Endothelial cell (in vitro differentiated cells): ENCODE data around the gene NDUFA3. TPM values are rescaled to one million over a fixed set of nuclear protein-coding genes. Genes with fewer than 3 reads are reported as not detected.

Source experiments
- DNase-seq: peaks from one replicate; pipeline ENCODE4 v3.0.0; 2021; ENCODE audit warnings: low spot score
- H3K27ac Mint-ChIP-seq: one replicate; pipeline ENCODE4 v1.8.0; 2021; ENCODE audit warnings: mixed read lengths, inconsistent platforms; ENCODE audit not compliant: unreplicated experiment
- H3K27me3 Mint-ChIP-seq: one replicate; pipeline ENCODE4 v1.8.0; 2021; ENCODE audit warnings: mild to moderate bottlenecking, moderate library complexity, mixed read lengths, inconsistent platforms; ENCODE audit not compliant: unreplicated experiment
- H3K36me3 Mint-ChIP-seq: one replicate; pipeline ENCODE4 v1.8.0; 2021; ENCODE audit warnings: mild to moderate bottlenecking, low read depth, mixed read lengths, inconsistent platforms; ENCODE audit not compliant: unreplicated experiment
- H3K4me1 Mint-ChIP-seq: one replicate; pipeline ENCODE4 v1.8.0; 2021; ENCODE audit warnings: mild to moderate bottlenecking, mixed read lengths, inconsistent platforms; ENCODE audit not compliant: unreplicated experiment
- H3K4me3 Mint-ChIP-seq: one replicate; pipeline ENCODE4 v1.8.0; 2021; ENCODE audit warnings: mild to moderate bottlenecking, mixed read lengths, inconsistent platforms; ENCODE audit not compliant: unreplicated experiment
- H3K9me3 Mint-ChIP-seq: one replicate; pipeline ENCODE4 v1.8.0; 2021; ENCODE audit warnings: mixed read lengths, inconsistent platforms; ENCODE audit not compliant: unreplicated experiment
- total RNA-seq: library from RNA; stranded (reverse); fragmentation: NEBNext Ultra II Directional; extraction: Animal tissue kit (Norgen Biotek cat#: 25700); gene quantifications from one replicate; pipeline ENCODE4 v1.2.1, GENCODE V29; 2021; ENCODE audit not compliant: unreplicated experiment
- TF ChIP-seq, protein P1 (sequence below): fragments of 200-600 bp; sonication (generic); IDR thresholded peaks from one replicate; pipeline ENCODE4 v1.5.0; 2021; ENCODE audit warnings: antibody characterized with exemption; ENCODE audit not compliant: unreplicated experiment

NDUFA3 gene
- total RNA-seq, 1 donor from 2014 or later = 126 TPM

DNA sequence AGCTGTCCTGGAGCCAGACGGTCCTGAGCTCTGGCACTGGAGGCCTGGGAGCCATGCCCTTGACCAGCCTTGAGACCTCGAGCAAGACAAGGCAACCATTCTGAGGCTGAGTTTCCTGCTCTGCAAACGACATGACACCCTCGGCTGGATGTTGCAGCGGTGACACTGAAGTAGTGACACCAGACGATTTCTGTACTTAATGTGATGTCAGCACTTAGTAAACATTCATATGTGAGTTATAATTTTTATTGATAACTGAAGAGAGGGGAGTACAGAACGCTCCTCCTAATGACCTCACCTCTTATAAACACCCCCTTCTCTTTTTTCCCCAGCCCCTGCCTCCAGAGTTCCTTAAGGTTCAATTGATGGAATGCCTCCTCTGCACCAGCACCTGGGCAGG is 5.8 kb downstream of the NDUFA3 start:
- Mint-ChIP-seq H3K4me3 (peak overlapping the region; percentile 42), H3K9me3 (no peaks in the 10 kb centered on the region), H3K36me3 (peaks cover 33% of the 10 kb centered on the region), H3K27ac (no peak overlapping the region), H3K4me1 (peaks cover 3% of the 10 kb centered on the region), H3K27me3 (peaks cover 12% of the 10 kb centered on the region)
- TF ChIP-seq, protein P1, sequence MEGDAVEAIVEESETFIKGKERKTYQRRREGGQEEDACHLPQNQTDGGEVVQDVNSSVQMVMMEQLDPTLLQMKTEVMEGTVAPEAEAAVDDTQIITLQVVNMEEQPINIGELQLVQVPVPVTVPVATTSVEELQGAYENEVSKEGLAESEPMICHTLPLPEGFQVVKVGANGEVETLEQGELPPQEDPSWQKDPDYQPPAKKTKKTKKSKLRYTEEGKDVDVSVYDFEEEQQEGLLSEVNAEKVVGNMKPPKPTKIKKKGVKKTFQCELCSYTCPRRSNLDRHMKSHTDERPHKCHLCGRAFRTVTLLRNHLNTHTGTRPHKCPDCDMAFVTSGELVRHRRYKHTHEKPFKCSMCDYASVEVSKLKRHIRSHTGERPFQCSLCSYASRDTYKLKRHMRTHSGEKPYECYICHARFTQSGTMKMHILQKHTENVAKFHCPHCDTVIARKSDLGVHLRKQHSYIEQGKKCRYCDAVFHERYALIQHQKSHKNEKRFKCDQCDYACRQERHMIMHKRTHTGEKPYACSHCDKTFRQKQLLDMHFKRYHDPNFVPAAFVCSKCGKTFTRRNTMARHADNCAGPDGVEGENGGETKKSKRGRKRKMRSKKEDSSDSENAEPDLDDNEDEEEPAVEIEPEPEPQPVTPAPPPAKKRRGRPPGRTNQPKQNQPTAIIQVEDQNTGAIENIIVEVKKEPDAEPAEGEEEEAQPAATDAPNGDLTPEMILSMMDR = no peak
- no peak for DNase-seq

DNA sequence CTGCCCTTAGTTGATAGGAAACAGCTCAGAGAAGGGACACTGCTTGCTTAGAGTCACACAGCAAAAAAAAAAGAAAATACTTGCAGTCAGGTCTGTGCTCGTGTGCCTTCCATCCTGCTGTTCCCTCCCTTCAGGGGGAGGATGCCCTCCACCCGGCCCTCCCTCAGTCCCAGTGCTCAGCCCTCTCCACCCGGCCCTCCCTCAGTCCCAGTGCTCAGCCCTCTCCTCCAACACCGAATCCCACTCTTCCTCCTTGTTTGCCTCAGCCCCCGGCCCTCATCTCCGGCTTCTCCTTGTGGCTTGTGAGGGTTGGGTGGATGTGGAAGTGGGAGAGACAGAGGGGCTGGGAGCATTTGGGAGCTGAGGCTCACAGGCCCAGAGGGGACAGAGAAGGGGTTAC is 7.0 kb downstream of the NDUFA3 start:
- H3K27me3 Mint-ChIP-seq = peaks cover 17% of the 10 kb centered on the region
- H3K27ac Mint-ChIP-seq = no peak overlapping the region
- peaks cover 33% of the 10 kb centered on the region for H3K36me3 Mint-ChIP-seq

DNA sequence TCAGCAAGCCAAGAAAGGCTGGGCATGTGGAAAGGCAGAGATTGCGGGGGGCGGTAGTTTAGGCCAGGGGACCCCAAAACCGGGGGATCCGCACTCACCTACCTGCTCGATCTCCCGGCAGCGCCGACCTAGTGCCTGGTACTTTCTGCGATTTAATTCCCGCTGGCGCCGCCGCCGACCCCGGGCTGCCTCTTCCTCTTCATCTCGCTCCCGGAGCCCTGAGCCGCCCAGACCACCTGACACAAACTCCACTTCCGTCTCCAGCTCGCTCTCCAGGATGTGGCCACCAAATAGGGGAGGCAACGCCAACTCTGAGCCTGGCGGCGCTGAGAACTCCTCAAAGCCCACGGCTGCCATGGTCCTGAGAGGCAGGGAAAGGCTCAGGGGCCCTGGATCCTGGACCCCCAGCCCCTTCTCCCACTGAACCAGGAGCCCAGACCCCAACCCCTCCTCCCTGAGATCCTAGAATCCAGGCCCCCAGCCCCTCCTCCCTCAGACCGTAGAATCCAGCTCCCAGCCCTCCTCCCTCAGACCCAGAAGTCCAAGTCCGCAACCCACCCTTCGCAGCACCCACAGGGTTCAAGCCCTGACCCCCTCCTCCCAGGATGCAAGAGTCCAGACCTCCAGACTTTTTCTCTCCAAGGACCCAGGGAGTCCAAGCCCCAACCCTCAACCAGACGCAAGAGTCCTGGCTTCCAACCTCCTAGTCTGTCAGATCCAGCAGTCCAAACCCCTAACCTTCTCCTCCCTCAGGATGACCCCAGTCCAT is 11.9 kb downstream of the NDUFA3 start:
- Mint-ChIP-seq H3K27ac (peak overlapping the region; percentile 92), H3K9me3 (no peaks in the 10 kb centered on the region), H3K4me3 (peak overlapping the region; percentile 99), H3K36me3 (peaks cover 26% of the 10 kb centered on the region), H3K4me1 (peaks cover 25% of the 10 kb centered on the region), H3K27me3 (peaks cover 22% of the 10 kb centered on the region)
- TF ChIP-seq, protein P1 = no peak
- DNase-seq = peak; percentile 45

More for the DNA sequence above, 7.0 kb downstream of the NDUFA3 start:
- TF ChIP-seq, protein P1 = no peak
- no peak overlapping the region for H3K4me3 Mint-ChIP-seq
- no peak for DNase-seq
- H3K4me1 Mint-ChIP-seq = peaks cover 6% of the 10 kb centered on the region
- no peaks in the 10 kb centered on the region for H3K9me3 Mint-ChIP-seq

DNA sequence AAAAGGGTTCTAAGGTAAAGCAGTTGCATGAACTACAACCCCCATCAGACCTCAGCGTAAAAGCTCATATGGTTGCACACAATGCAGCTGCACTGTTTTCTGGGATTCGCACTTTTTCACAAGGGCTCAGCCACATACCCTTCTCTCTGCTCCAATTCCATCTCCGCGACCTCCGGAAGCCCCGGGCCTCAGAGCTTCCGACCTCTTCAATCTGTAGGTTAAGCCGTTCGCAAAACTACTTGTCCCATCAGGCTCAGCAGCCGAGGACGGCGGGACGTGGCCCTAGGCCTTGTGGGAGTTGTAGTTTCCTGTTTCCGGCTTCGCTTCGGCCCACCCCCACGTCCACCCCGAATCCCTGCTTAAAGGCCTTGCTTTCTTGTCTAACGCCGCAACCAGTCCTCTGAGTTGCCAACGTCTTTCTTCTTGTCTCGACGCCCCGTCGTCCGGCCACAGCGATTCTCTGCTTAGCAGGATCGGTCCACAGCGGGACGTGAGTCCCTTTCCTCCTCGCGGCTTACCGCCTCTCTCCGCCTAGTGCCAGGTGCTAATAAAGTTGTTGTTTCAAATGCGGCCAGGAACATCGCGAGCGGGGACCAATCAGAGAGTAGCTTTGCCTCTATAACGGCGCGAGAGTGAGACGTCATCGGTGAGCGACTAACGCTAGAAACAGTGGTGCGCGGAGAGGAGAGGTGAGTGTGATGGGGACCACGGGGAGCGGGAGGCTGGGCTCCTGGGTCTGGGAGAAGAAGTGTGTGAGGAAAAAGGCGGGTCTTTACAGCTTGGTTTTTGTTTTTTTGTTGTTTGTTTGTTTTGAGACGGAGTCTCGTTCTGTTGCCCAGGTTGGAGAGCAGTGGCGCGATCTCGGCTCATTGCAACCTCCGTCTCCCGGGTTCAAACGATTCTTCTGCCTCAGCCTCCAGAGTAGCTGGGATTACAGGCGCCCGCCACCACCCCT is 12.7 kb downstream of the NDUFA3 start, which contains the start of the genes PRPF31 and TFPT:
Gene PRPF31 (plus strand): TSS at position 646 of the 955 bp plus-strand sequence. CDS start 2,525 bp downstream, outside the sequence.
Gene TFPT (minus strand): TSS at position 549 of the 955 bp plus-strand sequence. CDS start 388 bp downstream, at position 161.
- Mint-ChIP-seq H3K27ac (peak within 1 kb of the TSS; percentile 92), H3K9me3 (no peaks in the 10 kb centered on the region), H3K4me3 (peak within 1 kb of the TSS; percentile 99), H3K27me3 (peaks cover 19% of the 10 kb centered on the region), H3K4me1 (peaks cover 25% of the 10 kb centered on the region), H3K36me3 (peaks cover 31% of the 10 kb centered on the region)
- TF ChIP-seq, protein P1 = no peak
- peak; percentile 88 for DNase-seq
